GM12878 (cell line): ENCODE data around the gene NLGN4X. TPM values are rescaled to one million over a fixed set of nuclear protein-coding genes. Genes with fewer than 3 reads are reported as not detected.

ENCODE experiments used
- ATAC-seq: fragments of 200-7000 bp; cut with Tn5 transposase; 3 replicates; pipeline ENCODE4 v1.9.1; 2020; ENCODE audit warnings: mild to moderate bottlenecking, moderate library complexity
- BruUV-seq: library from RNA; stranded (reverse); fragments of 400-500 nt; replicated peaks from 2 replicates; lab custom pipeline; 2021; lab: Mats Ljungman, UMichigan
- CTCF ChIA-PET: fragments of 300-600 bp; sonication (Branson Sonifier 250); formaldehyde crosslinking; extraction: SDS; loops from one replicate; lab custom pipeline; 2021; ENCODE audit warnings: inconsistent platforms; lab: Yijun Ruan, JAX
- POLR2A ChIA-PET: fragments of 350-600 bp; formaldehyde crosslinking; extraction: SDS; loops from one replicate; lab custom pipeline; 2021; ENCODE audit warnings: inconsistent platforms; lab: Charles Lee
- RAD21 ChIA-PET: fragments of 300-600 bp; sonication (Branson Sonifier 250); formaldehyde crosslinking; loops from one replicate; lab custom pipeline; 2023; ENCODE audit warnings: antibody characterized with exemption; ENCODE audit not compliant: unreplicated experiment; lab: Charles Lee
- SMC1A ChIA-PET: fragments of 300-600 bp; sonication (Branson Sonifier 250); formaldehyde crosslinking; loops from one replicate; lab custom pipeline; 2023; ENCODE audit not compliant: unreplicated experiment, uncharacterized antibody; lab: Charles Lee
- DNase-seq: peaks from one replicate; pipeline ENCODE4 v3.0.0-alpha.2; 2011; ENCODE audit warnings: low read depth, low spot score
- FAIRE-seq: peaks from 3 replicates; lab custom pipeline; 2011; peaks lifted over from hg19 to GRCh38; lab: Jason Lieb, UNC
- H2AFZ ChIP-seq: 2 replicates; pipeline ENCODE4 v1.6.0; 2011; ENCODE audit warnings: low read depth, low read length, control low read depth; ENCODE audit not compliant: control insufficient read depth
- H3K27ac ChIP-seq: 2 replicates; pipeline ENCODE4 v1.5.1; 2011; ENCODE audit warnings: control low read depth; ENCODE audit not compliant: control insufficient read depth, insufficient read depth
- H3K27me3 ChIP-seq, 2 experiments: replicated peaks in 1 of 2; 2 replicates each; pipeline versions ENCODE4 v1.6.0 to v1.6.1; 2011; ENCODE audit warnings: low read length in 1 of 2; ENCODE audit not compliant: control insufficient read depth in 2 of 2, insufficient read depth in 2 of 2
- H3K36me3 ChIP-seq, 2 experiments: 2 replicates each; pipeline ENCODE4 v1.5.1; 2011; ENCODE audit warnings: low read length in 1 of 2; ENCODE audit not compliant: control insufficient read depth in 2 of 2, insufficient read depth in 2 of 2
- H3K4me1 ChIP-seq: 2 replicates; pipeline ENCODE4 v1.6.1; 2011; ENCODE audit warnings: mild to moderate bottlenecking, low read length, moderate library complexity, mixed read lengths; ENCODE audit not compliant: control insufficient read depth, insufficient read depth
- H3K4me2 ChIP-seq: 2 replicates; pipeline ENCODE4 v1.6.0; 2011; ENCODE audit warnings: control low read depth; ENCODE audit not compliant: control insufficient read depth, insufficient read depth
- H3K4me3 ChIP-seq: fragments of 200-600 bp; sonication (generic); 2 replicates; pipeline ENCODE4 v1.5.1; 2016
- H3K79me2 ChIP-seq: 2 replicates; pipeline ENCODE4 v1.6.0; 2011; ENCODE audit warnings: low read length; ENCODE audit not compliant: control insufficient read depth, insufficient read depth
- H3K9ac ChIP-seq: 2 replicates; pipeline ENCODE4 v1.8.0; 2011; ENCODE audit warnings: low read length, control low read depth, mixed read lengths; ENCODE audit not compliant: control insufficient read depth, insufficient read depth
- H3K9me3 ChIP-seq: replicated peaks from 3 replicates; pipeline ENCODE4 v1.5.1; 2011; ENCODE audit warnings: mild to moderate bottlenecking, low read length; ENCODE audit not compliant: control insufficient read depth, insufficient read depth
- H4K20me1 ChIP-seq: 2 replicates; pipeline ENCODE4 v1.6.0; 2011; ENCODE audit not compliant: control insufficient read depth, insufficient read depth
- ATF2 ChIP-seq: IDR thresholded peaks from 2 replicates; pipeline ENCODE4 v1.6.1; 2012; ENCODE audit warnings: low read length, inconsistent platforms
- ATF3 ChIP-seq: IDR thresholded peaks from 2 replicates; pipeline ENCODE4 v1.6.1; 2011; ENCODE audit warnings: low read depth, mild to moderate bottlenecking, low read length, moderate library complexity, borderline replicate concordance; ENCODE audit errors: extremely low read depth
- BCL11A ChIP-seq: IDR thresholded peaks from 2 replicates; pipeline ENCODE4 v1.6.1; 2011; ENCODE audit warnings: low read depth, low read length
- BMI1 ChIP-seq: fragments of 450-650 bp; IDR thresholded peaks from 2 replicates; pipeline ENCODE4 v1.6.1; 2016; ENCODE audit warnings: mild to moderate bottlenecking, moderate library complexity, borderline replicate concordance
- CHD1 ChIP-seq: IDR thresholded peaks from 2 replicates; pipeline ENCODE4 v1.6.1; 2012; ENCODE audit warnings: low read depth, low read length, improper control_type of control experiment
- EZH2 ChIP-seq: IDR thresholded peaks from 2 replicates; pipeline ENCODE4 v1.6.1; 2012; ENCODE audit warnings: low read depth, mild to moderate bottlenecking, control low read depth, inconsistent platforms, low read length, borderline replicate concordance; ENCODE audit not compliant: control insufficient read depth
- HCFC1 ChIP-seq: fragments of 150-350 bp; IDR thresholded peaks from 2 replicates; pipeline ENCODE4 v1.6.1; 2014; ENCODE audit warnings: low read length
- MLLT1 ChIP-seq: fragments of 450-650 bp; IDR thresholded peaks from 2 replicates; pipeline ENCODE4 v1.6.1; 2016; ENCODE audit warnings: mild to moderate bottlenecking
- MTA3 ChIP-seq: IDR thresholded peaks from 2 replicates; pipeline ENCODE4 v1.6.1; 2012; ENCODE audit warnings: low read length, inconsistent platforms, borderline replicate concordance
- PAX5 ChIP-seq: IDR thresholded peaks from 2 replicates; pipeline ENCODE4 v1.6.1; 2011; ENCODE audit warnings: low read depth, low read length, borderline replicate concordance
- POLR2A ChIP-seq: IDR thresholded peaks from 2 replicates; pipeline ENCODE4 v1.6.1; 2011; ENCODE audit warnings: low read depth, mild to moderate bottlenecking, low read length
- POLR2AphosphoS5 ChIP-seq: IDR thresholded peaks from 2 replicates; pipeline ENCODE4 v1.6.1; 2011; ENCODE audit warnings: mild to moderate bottlenecking, low read length, inconsistent platforms
- PRDM15 ChIP-seq: fragments of 450-650 bp; formaldehyde crosslinking; IDR thresholded peaks from 2 replicates; pipeline ENCODE4 v1.4.0; 2020; ENCODE audit warnings: mild to moderate bottlenecking, moderate library complexity
- RELA ChIP-seq: fragments of 450-650 bp; IDR thresholded peaks from 2 replicates; pipeline ENCODE4 v1.8.0; 2014; ENCODE audit warnings: borderline replicate concordance; ENCODE audit not compliant: partially characterized antibody
- RUNX3 ChIP-seq: IDR thresholded peaks from 2 replicates; pipeline ENCODE4 v1.6.1; 2012; ENCODE audit warnings: low read length, inconsistent platforms
- SIN3A ChIP-seq: IDR thresholded peaks from 2 replicates; pipeline ENCODE4 v1.6.1; 2012; ENCODE audit warnings: low read depth, low read length, improper control_type of control experiment
- TCF3 ChIP-seq: IDR thresholded peaks from 2 replicates; pipeline ENCODE4 v1.6.1; 2012; ENCODE audit warnings: low read depth, mild to moderate bottlenecking, low read length, borderline replicate concordance; ENCODE audit not compliant: insufficient read depth
- TCF7 ChIP-seq: IDR thresholded peaks from 2 replicates; pipeline ENCODE4 v1.6.1; 2014; ENCODE audit warnings: antibody characterized with exemption, borderline replicate concordance
- ZSCAN29 ChIP-seq: fragments of 450-650 bp; IDR thresholded peaks from 2 replicates; pipeline ENCODE4 v1.6.1; 2017; ENCODE audit warnings: mild to moderate bottlenecking, moderate library complexity
- WGBS: methylation state at CpG from one replicate; pipeline ENCODE4 v1.1.6; 2016; ENCODE audit warnings: low lambda C conversion rate; ENCODE audit not compliant: insufficient replicate concordance, insufficient coverage; ENCODE audit errors: missing lambda C conversion rate; 5-methylcytosine and 5-hydroxymethylcytosine counted together
- in situ Hi-C: fragments of 300-500 bp; cut with MboI; formaldehyde crosslinking; loops from 9 replicates; pipeline ENCODE4 v1.14.3; 2018; ENCODE audit warnings: mixed read lengths
- intact Hi-C: fragments of 100-400 bp; cut with micrococcal nuclease; formaldehyde crosslinking; loops from one replicate; pipeline ENCODE4 v1.14.2; 2022; ENCODE audit not compliant: unreplicated experiment
- polyA plus RNA-seq, 11 experiments: library from polyadenylated mRNA; depleted of rRNA in 4 of 11; unstranded in 6 of 11; stranded (reverse) in 5 of 11; fragments of >200 nt; fragmentation: Nextera tagmentation in 4 of 11; fragmentation: Illumina TruSeq in 1 of 11; extraction: Ambion mirVana in 4 of 11; extraction: Trizol in 1 of 11; gene quantifications; 1 replicate in 1 of 11; 2 replicates in 10 of 11; pipeline versions ENCODE4 v1.2.1 to v1.2.3, GENCODE V29; 2011 to 2016; ENCODE audit warnings: inconsistent platforms in 2 of 11, missing spikeins in 2 of 11, low read depth in 1 of 11
- total RNA-seq, 4 experiments: library from RNA; depleted of rRNA in 3 of 4; stranded (reverse); fragments of >200 nt in 3 of 4; fragmentation: Illumina TruSeq in 1 of 4; extraction: Trizol in 1 of 4; gene quantifications; 2 replicates each; pipeline versions ENCODE4 v1.2.1 to v1.2.3, GENCODE V29; 2013 to 2021

Gene NLGN4X
- total and polyA plus RNA-seq, 10 of the 15 experiments (the other 5 are each of a cell fraction or from before 2014, with no cell fraction given) = 0.02 to 1.5 (median 0.09) TPM; not detected in 2

GRCh38 chrX:6244666-6245065 is 16.0 kb upstream of the NLGN4X start (continued):
- no peak for TF ChIP-seq ATF2
- TF ChIP-seq SIN3A = no peak
- TF ChIP-seq MLLT1 = no peak
- no peak for TF ChIP-seq HCFC1
- TF ChIP-seq TCF7 = no peak
- no peak for TF ChIP-seq EZH2
- no peak for TF ChIP-seq ZSCAN29
- TF ChIP-seq TCF3 = no peak
- TF ChIP-seq RELA = no peak
- no peak for TF ChIP-seq PAX5
- TF ChIP-seq, all 136 proteins: peak for 0

GRCh38 chrX:6238576-6238975 is 9.9 kb upstream of the NLGN4X start:
- BruUV-seq = no TSS peak
- H4K20me1 ChIP-seq = no peaks in the 10 kb centered on the region
- no peak for ATAC-seq
- no peak overlapping the region for H3K4me3 ChIP-seq
- no peaks in the 10 kb centered on the region for H3K4me1 ChIP-seq
- FAIRE-seq = no peak
- H3K36me3 ChIP-seq = no peaks in the 10 kb centered on the region
- ChIA-PET POLR2A (no interaction called here), CTCF (interaction anchor here (1.3 kb wide), 1 partner anchor 9 kb away, joined by 3 read pairs; no protein-coding TSS in a partner anchor), RAD21 (interaction anchor here (1.0 kb wide), 1 partner anchor 9 kb away, joined by 3 read pairs; no protein-coding TSS in a partner anchor), SMC1A (no interaction called here)
- DNase-seq = no peak
- WGBS = 50% methylated on average over 3 of the region's 3 CpGs
- no peak overlapping the region for H3K4me2 ChIP-seq
- in situ Hi-C loops = no loop called here
- no peaks in the 10 kb centered on the region for H3K9me3 ChIP-seq
- no peak overlapping the region for H2AFZ ChIP-seq
- no peak overlapping the region for H3K27ac ChIP-seq
- no peak overlapping the region for H3K9ac ChIP-seq
- H3K27me3 ChIP-seq = no peaks in the 10 kb centered on the region
- intact Hi-C loops = no loop called here
- no peaks in the 10 kb centered on the region for H3K79me2 ChIP-seq
- TF ChIP-seq PRDM15 (CRISPR knock-in tag) = no peak
- no peak for TF ChIP-seq EZH2
- TF ChIP-seq CHD1 = no peak
- no peak for TF ChIP-seq ATF3
- TF ChIP-seq MTA3 = no peak
- no peak for TF ChIP-seq BCL11A
- no peak for TF ChIP-seq BMI1
- TF ChIP-seq POLR2A = no peak
- no peak for TF ChIP-seq RUNX3
- TF ChIP-seq POLR2AphosphoS5 = no peak
- no peak for TF ChIP-seq ZSCAN29
